Coronary artery (tissue), 2 donors: ENCODE measurements around the gene KIAA0825.
"Not testable (repeated sequence)": the region's sequence is repeated elsewhere in the genome, so short reads cannot be mapped to it uniquely, and the experiment has no call there.

ENCODE experiments used
- DNase-seq: peaks from one replicate; pipeline ENCODE4 v3.0.0-alpha.2; 2017; ENCODE audit warnings: low spot score
- H3K27ac ChIP-seq, 2 donors: fragments of 200-600 bp; sonication (generic); one replicate each; pipeline ENCODE4 v1.5.1; 2016 to 2019
- H3K4me3 ChIP-seq: fragments of 200-600 bp; sonication (generic); 2 replicates; pipeline ENCODE4 v1.5.1; 2016; ENCODE audit warnings: mild to moderate bottlenecking, moderate library complexity
- CTCF ChIP-seq: fragments of 200-600 bp; sonication (generic); IDR thresholded peaks from one replicate; pipeline ENCODE4 v1.5.1; 2019; ENCODE audit warnings: antibody characterized with exemption

The KIAA0825 gene

DNA sequence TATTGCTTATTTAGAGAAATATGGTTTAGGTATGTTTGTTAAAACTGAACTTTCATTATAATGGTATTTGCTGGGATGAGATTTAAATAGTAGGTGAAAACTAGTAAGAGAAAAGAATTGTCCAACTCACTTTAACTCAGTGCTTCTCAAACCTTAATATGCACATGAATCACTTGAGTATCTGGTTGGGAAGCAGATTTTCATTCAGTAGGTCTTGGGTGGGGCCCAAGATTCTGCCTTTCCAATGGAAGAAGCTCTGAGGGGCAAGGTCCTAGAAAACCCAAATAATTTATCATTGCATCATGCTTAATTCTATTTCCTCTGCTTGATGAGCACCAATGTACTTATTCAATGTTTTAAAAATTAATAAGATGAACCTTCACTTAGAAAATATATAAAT lies 262.6 kb downstream of the KIAA0825 start:
- no peak for DNase-seq
- no peak overlapping the region for H3K4me3 ChIP-seq

DNA sequence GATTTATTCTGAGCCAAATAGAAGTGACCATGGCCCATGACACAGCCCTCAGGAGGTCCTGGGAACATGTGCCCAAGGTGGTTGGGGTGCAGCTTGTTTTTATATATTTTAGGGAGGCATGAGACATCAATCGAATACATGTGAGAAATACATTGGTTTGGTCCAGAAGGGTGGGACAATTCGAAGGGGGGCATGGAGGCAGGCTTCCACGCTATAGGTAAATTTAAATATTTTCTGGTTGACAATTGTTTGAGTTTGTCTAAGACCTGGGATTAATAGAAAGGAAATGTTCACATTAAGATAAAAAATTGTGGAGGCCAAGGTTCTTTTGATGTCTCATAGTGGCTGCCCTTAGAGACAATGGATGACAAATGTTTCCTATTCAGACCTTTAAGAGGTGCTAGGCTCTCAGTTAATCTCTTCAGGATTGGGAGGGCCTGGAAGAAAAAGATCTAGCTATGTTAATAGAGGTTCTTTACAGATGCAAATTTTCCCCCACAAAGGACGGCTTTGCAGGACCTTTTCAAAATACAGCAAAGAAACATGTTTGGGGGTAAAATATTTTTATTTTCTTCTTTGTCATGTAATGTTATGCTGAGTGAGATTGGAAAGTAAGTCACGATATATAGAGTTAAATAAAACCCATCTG lies 263.4 kb downstream of the KIAA0825 start:
- not testable (repeated sequence) for H3K27ac ChIP-seq, H3K4me3 ChIP-seq, DNase-seq

More for the DNA sequence above, 262.6 kb downstream of the KIAA0825 start:
- H3K27ac ChIP-seq, result no peak overlapping the region
- no peak for TF ChIP-seq CTCF

DNA sequence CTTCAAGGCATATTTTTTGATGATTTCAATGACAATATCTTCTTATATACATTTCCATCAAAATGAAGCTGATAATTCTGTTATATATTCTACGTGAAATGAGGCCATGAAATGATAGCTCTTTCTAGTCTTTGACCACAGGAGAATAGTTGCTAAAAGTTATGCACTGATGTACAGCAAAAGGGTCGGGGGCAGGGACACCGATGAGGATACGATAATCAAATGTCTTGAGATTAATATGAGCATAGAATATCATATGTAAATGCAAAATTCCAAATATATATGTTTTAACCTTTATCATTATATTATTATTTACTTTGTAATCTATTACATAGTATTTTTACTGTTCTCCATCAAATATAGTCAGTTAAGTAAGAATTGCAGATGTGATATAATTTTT lies 264.8 kb downstream of the KIAA0825 start:
- no peak for DNase-seq
- Histone ChIP-seq H3K27ac (no peak overlapping the region), H3K4me3 (no peak overlapping the region)
- TF ChIP-seq CTCF, result no peak

DNA sequence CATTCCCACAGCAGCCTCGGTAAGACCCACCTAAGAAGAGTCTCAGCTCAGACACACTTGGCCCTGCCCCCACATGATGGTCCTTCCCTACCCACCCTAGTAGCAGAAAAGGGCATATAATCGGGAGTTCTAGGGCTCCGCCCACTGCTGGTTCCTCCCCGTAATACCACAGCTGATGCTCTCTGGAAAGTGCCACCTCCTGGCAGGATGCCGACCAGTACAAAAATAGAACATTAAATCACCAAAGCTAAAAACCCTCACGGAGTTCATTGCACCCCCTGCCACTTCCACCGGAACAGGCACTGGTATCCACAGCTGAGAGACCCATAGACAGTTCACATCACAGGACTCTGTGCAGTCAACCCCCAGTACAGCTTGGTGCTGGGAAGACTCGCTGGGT lies 271.3 kb downstream of the KIAA0825 start:
- TF ChIP-seq CTCF, result no peak
- DNase-seq, result no peak
- Histone ChIP-seq H3K27ac (no peak overlapping the region), H3K4me3 (no peak overlapping the region)

DNA sequence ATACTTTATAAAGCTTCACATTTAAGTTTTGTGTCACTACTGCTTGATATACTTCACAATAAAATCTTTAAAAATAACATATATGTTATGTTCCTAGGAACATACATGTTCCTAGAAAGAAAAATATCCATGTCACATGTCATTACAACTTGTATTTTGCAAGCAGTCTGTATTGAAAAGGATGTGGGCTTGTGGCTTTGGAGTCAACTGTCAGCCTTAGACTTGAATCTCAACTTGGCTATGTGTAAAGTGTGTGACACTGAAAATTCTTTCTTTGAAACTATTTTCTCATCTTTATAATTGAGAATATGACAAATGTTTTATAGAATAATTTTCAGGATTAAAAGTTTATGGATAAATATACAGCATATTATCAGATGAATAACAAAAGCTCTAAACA lies 273.1 kb downstream of the KIAA0825 start:
- TF ChIP-seq CTCF, result no peak
- Histone ChIP-seq H3K27ac (no peak overlapping the region), H3K4me3 (no peak overlapping the region)
- DNase-seq, result no peak

DNA sequence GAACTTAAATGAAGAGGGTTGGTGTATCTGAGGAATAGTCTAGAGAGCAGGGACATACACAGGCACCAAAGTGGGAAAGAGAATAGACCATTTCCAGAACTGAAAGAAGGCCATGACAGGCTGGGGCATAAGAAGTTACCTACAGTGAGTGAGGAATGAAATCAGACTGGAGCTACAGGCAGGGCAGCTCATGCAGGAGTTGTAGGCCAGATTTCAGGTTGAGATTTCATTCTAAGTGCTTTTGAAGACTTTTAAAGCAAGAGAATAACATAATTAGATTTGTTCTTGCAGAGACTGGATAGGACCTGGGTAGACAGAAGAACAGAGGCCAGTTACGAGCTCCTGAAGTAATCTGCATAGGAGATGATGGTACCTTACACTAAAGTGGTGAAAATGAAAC lies 280.8 kb downstream of the KIAA0825 start:
- DNase-seq, result no peak
- H3K27ac ChIP-seq, result no peak overlapping the region
- no peak for TF ChIP-seq CTCF
- H3K4me3 ChIP-seq, result no peak overlapping the region

GRCh38 chr5:94335936-94336335 lies 282.5 kb downstream of the KIAA0825 start:
- H3K27ac ChIP-seq, result no peak overlapping the region
- no peak for DNase-seq
- H3K4me3 ChIP-seq, result no peak overlapping the region
- no peak for TF ChIP-seq CTCF

DNA sequence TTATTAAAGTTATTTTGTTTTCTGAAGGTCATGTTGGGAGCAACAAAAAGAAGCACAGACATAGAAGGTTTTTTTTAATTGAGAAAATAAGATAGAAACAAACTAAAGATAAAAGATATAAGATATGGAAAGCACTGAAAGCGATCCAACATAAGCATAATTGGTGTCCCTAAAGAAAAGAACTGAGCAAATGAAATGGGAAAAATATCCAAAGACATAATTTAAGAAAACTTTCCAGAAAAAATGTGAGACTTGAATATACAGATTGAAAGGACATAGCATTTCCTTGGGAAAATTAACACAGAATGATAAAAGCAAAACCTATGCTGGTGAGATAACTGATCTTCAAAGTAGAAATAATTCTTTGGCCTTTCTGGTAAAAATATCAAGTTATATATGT lies 289.3 kb downstream of the KIAA0825 start:
- TF ChIP-seq CTCF, result no peak
- no peak for DNase-seq
- H3K4me3 ChIP-seq, result no peak overlapping the region
- no peak overlapping the region for H3K27ac ChIP-seq
